Limb (tissue), 2 donors: ENCODE data around the gene CDH4.
A peak's percentile ranks its signal among the peaks of the same experiment; 100 is the strongest.

Experiments used
- DNase-seq, 2 donors: peaks; one replicate each; pipeline ENCODE4 v3.0.0-alpha.2; 2016; ENCODE audit errors: extremely low spot score in 2 of 2

Gene CDH4

GRCh38 chr20:61487346-61487996 lies 235.4 kb downstream of the CDH4 start:
- DNase-seq: peak in 1 of 2 donors; percentile 8

- no peak for DNase-seq
Measured at GRCh38 chr20:61487997-61488371, 235.9 kb downstream of the CDH4 start.

- DNase-seq: no peak
Measured at GRCh38 chr20:61490721-61491120, 238.7 kb downstream of the CDH4 start.

- DNase-seq: no peak
Measured at GRCh38 chr20:61492065-61492464, 240.0 kb downstream of the CDH4 start.

GRCh38 chr20:61493798-61494305 lies 241.8 kb downstream of the CDH4 start:
- no peak for DNase-seq

- no peak for DNase-seq
Measured at GRCh38 chr20:61494763-61495575, 242.9 kb downstream of the CDH4 start.

GRCh38 chr20:61497029-61497627 lies 245.1 kb downstream of the CDH4 start:
- no peak for DNase-seq

- no peak for DNase-seq
Measured at GRCh38 chr20:61499859-61500554, 247.9 kb downstream of the CDH4 start.

- DNase-seq: no peak
Measured at GRCh38 chr20:61500791-61501321, 248.8 kb downstream of the CDH4 start.

GRCh38 chr20:61502433-61502832 lies 250.4 kb downstream of the CDH4 start:
- no peak for DNase-seq

- no peak for DNase-seq
Measured at GRCh38 chr20:61503106-61503505, 251.0 kb downstream of the CDH4 start.

- no peak for DNase-seq
Measured at GRCh38 chr20:61505508-61505907, 253.4 kb downstream of the CDH4 start.

GRCh38 chr20:61507778-61508177 lies 255.7 kb downstream of the CDH4 start:
- no peak for DNase-seq

- DNase-seq: no peak
Measured at GRCh38 chr20:61508301-61509096, 256.4 kb downstream of the CDH4 start.

GRCh38 chr20:61510778-61511330 lies 258.8 kb downstream of the CDH4 start:
- no peak for DNase-seq

- DNase-seq: no peak
Measured at GRCh38 chr20:61512475-61512874, 260.4 kb downstream of the CDH4 start.

GRCh38 chr20:61513124-61514017 lies 261.3 kb downstream of the CDH4 start:
- DNase-seq: no peak

GRCh38 chr20:61514018-61514365 lies 261.9 kb downstream of the CDH4 start:
- no peak for DNase-seq

- no peak for DNase-seq
Measured at GRCh38 chr20:61514396-61514795, 262.3 kb downstream of the CDH4 start.
